ENCODE measurements around the gene ST7. TPM values are rescaled to one million over a fixed set of nuclear protein-coding genes. Genes with fewer than 3 reads are reported as not detected.
"Not testable (repeated sequence)": the region's sequence is repeated elsewhere in the genome, so short reads cannot be mapped to it uniquely, and the experiment has no call there.

The ST7 gene
- total RNA-seq, 4 donors from 2014 or later: 7.2 to 47.9 (median 19.1) TPM

DNA sequence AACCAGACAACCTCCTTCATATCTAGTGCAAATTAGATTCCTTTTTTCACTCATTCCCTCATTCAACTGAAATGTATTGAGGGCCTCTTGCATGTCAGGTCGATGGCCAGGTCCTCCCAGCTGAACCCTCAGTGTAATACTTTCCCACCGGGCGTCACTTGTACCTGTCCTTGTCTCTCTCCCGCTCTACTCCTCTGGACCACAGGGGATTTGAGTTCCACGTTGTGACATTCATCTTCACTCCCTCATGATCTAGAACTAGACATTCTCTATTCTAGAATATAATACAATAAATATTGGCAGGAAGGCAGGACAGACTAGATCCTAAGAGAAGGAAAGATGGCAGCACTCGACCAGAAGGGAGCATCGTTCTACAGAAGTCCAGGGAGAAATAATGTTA lies 285.6 kb downstream of the ST7 start:
- Histone ChIP-seq H3K9me3 (peaks cover 0 to 4% of the 10 kb centered on the region in 2 donors), H3K36me3 (no peaks in the 10 kb centered on the region), H3K27ac (no peak overlapping the region), H3K27me3 (no peaks in the 10 kb centered on the region), H3K4me3 (no peak overlapping the region), H3K4me1 (no peaks in the 10 kb centered on the region)
- WGBS, 2 donors (ENCODE audit: low coverage in 1 of 2): 81 to 83% methylated on average over 4 to 7 of the region's 7 CpGs
- in situ Hi-C loops (cut with MboI; ENCODE audit: low pct_ligation_motif_present in 1 of 4, low pct_unique_long_range_greater_than_20kb in 1 of 4, low sequenced_read_pairs in 3 of 4): no loop called here
- DNase-seq: no peak
- intact Hi-C loops (cut with DNase I; ENCODE audit: low total_unique reads): no loop called here
- TF ChIP-seq POLR2AphosphoS5 (IDR thresholded peaks at IDR 0.05): no peak
- no peak for TF ChIP-seq POLR2A (IDR thresholded peaks at IDR 0.05)
- TF ChIP-seq, protein P1, sequence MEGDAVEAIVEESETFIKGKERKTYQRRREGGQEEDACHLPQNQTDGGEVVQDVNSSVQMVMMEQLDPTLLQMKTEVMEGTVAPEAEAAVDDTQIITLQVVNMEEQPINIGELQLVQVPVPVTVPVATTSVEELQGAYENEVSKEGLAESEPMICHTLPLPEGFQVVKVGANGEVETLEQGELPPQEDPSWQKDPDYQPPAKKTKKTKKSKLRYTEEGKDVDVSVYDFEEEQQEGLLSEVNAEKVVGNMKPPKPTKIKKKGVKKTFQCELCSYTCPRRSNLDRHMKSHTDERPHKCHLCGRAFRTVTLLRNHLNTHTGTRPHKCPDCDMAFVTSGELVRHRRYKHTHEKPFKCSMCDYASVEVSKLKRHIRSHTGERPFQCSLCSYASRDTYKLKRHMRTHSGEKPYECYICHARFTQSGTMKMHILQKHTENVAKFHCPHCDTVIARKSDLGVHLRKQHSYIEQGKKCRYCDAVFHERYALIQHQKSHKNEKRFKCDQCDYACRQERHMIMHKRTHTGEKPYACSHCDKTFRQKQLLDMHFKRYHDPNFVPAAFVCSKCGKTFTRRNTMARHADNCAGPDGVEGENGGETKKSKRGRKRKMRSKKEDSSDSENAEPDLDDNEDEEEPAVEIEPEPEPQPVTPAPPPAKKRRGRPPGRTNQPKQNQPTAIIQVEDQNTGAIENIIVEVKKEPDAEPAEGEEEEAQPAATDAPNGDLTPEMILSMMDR (IDR thresholded peaks at IDR 0.05): no peak
- no peak for TF ChIP-seq EP300 (IDR thresholded peaks at IDR 0.05; ENCODE audit: low read depth)

DNA sequence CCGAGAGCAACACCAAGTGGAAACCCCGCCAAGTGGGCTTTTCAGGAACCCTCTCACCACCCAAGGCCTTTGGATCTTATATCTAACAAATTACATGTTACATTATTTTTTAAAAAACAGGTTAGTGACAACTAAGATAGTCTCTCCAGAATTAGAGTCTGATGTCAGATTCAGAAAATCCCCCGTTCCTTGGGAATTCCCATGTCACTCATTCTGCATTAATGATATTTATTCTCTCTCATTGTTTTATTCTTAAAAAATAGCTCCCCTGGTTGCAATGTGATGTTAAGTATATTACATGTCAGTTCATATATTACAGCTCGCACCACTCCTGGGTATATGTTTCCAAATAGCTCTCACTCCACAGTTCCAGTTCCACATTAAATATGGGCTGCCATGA lies 287.8 kb downstream of the ST7 start:
- 88 to 89% methylated on average over 4 of the region's 4 CpGs for WGBS, 2 donors (ENCODE audit: low coverage in 1 of 2)
- in situ Hi-C loops (cut with MboI; ENCODE audit: low pct_ligation_motif_present in 1 of 4, low pct_unique_long_range_greater_than_20kb in 1 of 4, low sequenced_read_pairs in 3 of 4): no loop called here
- no peak for TF ChIP-seq EP300 (IDR thresholded peaks at IDR 0.05; ENCODE audit: low read depth)
- TF ChIP-seq, protein P1 (IDR thresholded peaks at IDR 0.05): no peak

GRCh38 chr7:117243390-117243789 lies 290.1 kb downstream of the ST7 start:
- in situ Hi-C loops (cut with MboI; ENCODE audit: low pct_ligation_motif_present in 1 of 4, low pct_unique_long_range_greater_than_20kb in 1 of 4, low sequenced_read_pairs in 3 of 4): no loop called here
- TF ChIP-seq, protein P1 (IDR thresholded peaks at IDR 0.05): no peak
- TF ChIP-seq POLR2AphosphoS5 (IDR thresholded peaks at IDR 0.05): no peak
- no peaks in the 10 kb centered on the region for H3K36me3 ChIP-seq

More for the DNA sequence above, 287.8 kb downstream of the ST7 start:
- Histone ChIP-seq H3K4me3 (no peak overlapping the region), H3K36me3 (no peaks in the 10 kb centered on the region), H3K4me1 (no peaks in the 10 kb centered on the region), H3K27me3 (no peaks in the 10 kb centered on the region), H3K9me3 (peaks cover 0 to under 1% of the 10 kb centered on the region in 2 donors), H3K27ac (no peak overlapping the region)
- no peak for DNase-seq
- intact Hi-C loops (cut with DNase I; ENCODE audit: low total_unique reads): no loop called here

GRCh38 chr7:117245703-117246102 lies 292.4 kb downstream of the ST7 start:
- H3K36me3 ChIP-seq; DNase-seq; H3K4me3 ChIP-seq; H3K4me1 ChIP-seq; H3K27ac ChIP-seq; H3K27me3 ChIP-seq; intact Hi-C loops (cut with DNase I; ENCODE audit: low total_unique reads); in situ Hi-C loops (cut with MboI; ENCODE audit: low pct_ligation_motif_present in 1 of 4, low pct_unique_long_range_greater_than_20kb in 1 of 4, low sequenced_read_pairs in 3 of 4); H3K9me3 ChIP-seq: not testable (repeated sequence)
- WGBS, 2 donors (ENCODE audit: low coverage in 1 of 2): 76 to 93% methylated on average over 2 of the region's 2 CpGs

More at GRCh38 chr7:117243390-117243789, 290.1 kb downstream of the ST7 start:
- Histone ChIP-seq H3K4me3 (no peak overlapping the region), H3K9me3 (no peaks in the 10 kb centered on the region), H3K4me1 (no peaks in the 10 kb centered on the region), H3K27me3 (no peaks in the 10 kb centered on the region), H3K27ac (no peak overlapping the region)
- no peak for DNase-seq
- WGBS, 2 donors (ENCODE audit: low coverage in 1 of 2): 52 to 73% methylated on average over 3 of the region's 3 CpGs
- intact Hi-C loops (cut with DNase I; ENCODE audit: low total_unique reads): no loop called here

DNA sequence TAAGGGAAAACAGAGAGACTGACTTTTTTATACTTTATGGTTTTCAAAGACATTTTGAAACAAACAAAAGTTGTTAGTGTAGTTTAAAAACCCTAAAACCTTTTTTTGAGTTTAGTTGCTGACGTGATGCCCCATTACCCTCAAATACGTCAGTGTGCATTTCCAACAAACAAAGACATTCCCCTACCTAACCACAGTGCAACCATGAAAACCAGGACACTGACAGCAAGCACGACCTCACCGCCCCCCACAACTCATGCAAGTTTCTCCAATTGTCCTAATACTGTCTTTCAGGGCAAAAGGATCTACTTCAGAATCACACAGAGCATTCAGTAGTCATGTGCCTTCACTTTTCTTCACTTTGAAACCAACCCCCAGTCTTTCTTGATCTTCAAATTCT lies 294.5 kb downstream of the ST7 start:
- intact Hi-C loops (cut with DNase I; ENCODE audit: low total_unique reads): no loop called here
- TF ChIP-seq POLR2AphosphoS5 (IDR thresholded peaks at IDR 0.05): no peak
- TF ChIP-seq, protein P1 (IDR thresholded peaks at IDR 0.05): no peak
- TF ChIP-seq EP300 (IDR thresholded peaks at IDR 0.05; ENCODE audit: low read depth): no peak
- TF ChIP-seq POLR2A (IDR thresholded peaks at IDR 0.05): no peak
- 62% methylated on average over 4 of the region's 4 CpGs; no CpG with 5 or more reads in 1 of the 2 donors for WGBS, 2 donors (ENCODE audit: low coverage in 1 of 2)
- no peaks in the 10 kb centered on the region for H3K36me3 ChIP-seq
- in situ Hi-C loops (cut with MboI; ENCODE audit: low pct_ligation_motif_present in 1 of 4, low pct_unique_long_range_greater_than_20kb in 1 of 4, low sequenced_read_pairs in 3 of 4): no loop called here
- H3K4me3 ChIP-seq: no peak overlapping the region
- no peaks in the 10 kb centered on the region for H3K4me1 ChIP-seq
- H3K27ac ChIP-seq: no peak overlapping the region
- H3K27me3 ChIP-seq: no peaks in the 10 kb centered on the region
- no peaks in the 10 kb centered on the region for H3K9me3 ChIP-seq
- DNase-seq: no peak

All from transverse colon (tissue), 4 donors.